Fibroblast of the aortic adventitia (primary cell): ENCODE data around the gene SPRED1. TPM values are rescaled to one million over a fixed set of nuclear protein-coding genes. Genes with fewer than 3 reads are reported as not detected.
"Not testable (repeated sequence)": the region's sequence is repeated elsewhere in the genome, so short reads cannot be mapped to it uniquely, and the experiment has no call there.

Source experiments
- DNase-seq: peaks from one replicate; pipeline ENCODE4 v3.0.0-alpha.2; 2010; ENCODE audit warnings: low read depth
- H3K4me3 ChIP-seq: 2 replicates; pipeline ENCODE4 v1.5.1; 2011; ENCODE audit warnings: low read depth, mild to moderate bottlenecking, control low read depth, low read length, moderate library complexity
- CTCF ChIP-seq: IDR thresholded peaks from 2 replicates; pipeline ENCODE4 v1.5.1; 2011; ENCODE audit warnings: mild to moderate bottlenecking, low read length, control low read depth, inconsistent platforms; ENCODE audit not compliant: insufficient read depth
- total RNA-seq: library from RNA; depleted of rRNA; stranded (reverse); fragments of >200 nt; gene quantifications from 2 replicates; pipeline ENCODE4 v1.2.3, GENCODE V29; 2012; ENCODE audit warnings: low replicate concordance

SPRED1 gene
- total RNA-seq, 1 donor: 55.1 TPM

GRCh38 chr15:38274135-38274534 lies 21.5 kb downstream of the SPRED1 start:
- no peak for TF ChIP-seq CTCF
- no peak overlapping the region for H3K4me3 ChIP-seq
- no peak for DNase-seq

- H3K4me3 ChIP-seq: no peak overlapping the region
- no peak for TF ChIP-seq CTCF
- peak; percentile 72 for DNase-seq
These were observed 23.3 kb downstream of the SPRED1 start for GRCh38 chr15:38275959-38276358.

GRCh38 chr15:38277281-38277680 lies 24.6 kb downstream of the SPRED1 start:
- H3K4me3 ChIP-seq, DNase-seq: not testable (repeated sequence)

- no peak for DNase-seq
- H3K4me3 ChIP-seq: no peak overlapping the region
- TF ChIP-seq CTCF: no peak
These were observed 28.4 kb downstream of the SPRED1 start for GRCh38 chr15:38281031-38281430.

GRCh38 chr15:38283010-38283409 lies 30.4 kb downstream of the SPRED1 start:
- H3K4me3 ChIP-seq: no peak overlapping the region
- no peak for TF ChIP-seq CTCF
- DNase-seq: no peak

- DNase-seq: no peak
- TF ChIP-seq CTCF: no peak
- H3K4me3 ChIP-seq: no peak overlapping the region
These were observed 32.8 kb downstream of the SPRED1 start for GRCh38 chr15:38285456-38285855.

- H3K4me3 ChIP-seq: no peak overlapping the region
These were observed 41.5 kb downstream of the SPRED1 start for GRCh38 chr15:38294126-38294525.

More at GRCh38 chr15:38294126-38294525, 41.5 kb downstream of the SPRED1 start:
- no peak for DNase-seq
- no peak for TF ChIP-seq CTCF
